Middle frontal gyrus (tissue), 1 donor: ENCODE measurements around the gene ZKSCAN4.

Experiments used
- DNase-seq: peaks from one replicate; pipeline ENCODE4 v3.0.0-alpha.2; 2015; ENCODE audit warnings: low spot score; ENCODE audit errors: extremely low spot score

Gene ZKSCAN4

GRCh38 chr6:28209753-28210535 lies 42.1 kb downstream of the ZKSCAN4 start:
- no peak for DNase-seq

DNA sequence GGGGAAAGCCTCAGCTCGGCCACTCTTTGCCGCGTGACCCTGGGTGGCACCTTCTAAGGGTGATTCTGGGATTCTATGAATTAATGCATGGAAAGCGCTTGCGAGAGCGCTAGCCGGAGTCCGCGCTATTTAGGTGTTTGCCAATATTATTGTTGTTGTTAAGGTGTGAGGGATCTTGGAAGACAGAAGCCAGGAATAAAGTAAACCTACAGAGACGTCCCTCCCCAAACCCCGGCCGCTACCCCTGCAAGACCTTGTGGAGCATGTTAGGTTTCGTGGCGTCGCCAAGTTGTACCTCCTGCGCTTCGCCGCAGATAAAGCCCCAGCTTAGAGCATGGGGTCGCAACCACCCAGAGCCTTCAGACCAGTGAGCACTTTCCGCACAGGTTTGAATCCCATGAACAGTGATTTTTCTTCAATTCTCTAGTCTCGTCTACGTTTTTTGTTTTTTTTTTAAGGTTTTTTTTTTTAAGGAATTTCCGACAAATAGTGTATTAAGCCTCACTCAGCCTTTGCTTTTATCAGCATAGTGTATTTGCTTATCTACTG lies 43.9 kb downstream of the ZKSCAN4 start:
- DNase-seq = no peak

- no peak for DNase-seq
Measured at GRCh38 chr6:28207510-28208110, 44.5 kb downstream of the ZKSCAN4 start.

DNA sequence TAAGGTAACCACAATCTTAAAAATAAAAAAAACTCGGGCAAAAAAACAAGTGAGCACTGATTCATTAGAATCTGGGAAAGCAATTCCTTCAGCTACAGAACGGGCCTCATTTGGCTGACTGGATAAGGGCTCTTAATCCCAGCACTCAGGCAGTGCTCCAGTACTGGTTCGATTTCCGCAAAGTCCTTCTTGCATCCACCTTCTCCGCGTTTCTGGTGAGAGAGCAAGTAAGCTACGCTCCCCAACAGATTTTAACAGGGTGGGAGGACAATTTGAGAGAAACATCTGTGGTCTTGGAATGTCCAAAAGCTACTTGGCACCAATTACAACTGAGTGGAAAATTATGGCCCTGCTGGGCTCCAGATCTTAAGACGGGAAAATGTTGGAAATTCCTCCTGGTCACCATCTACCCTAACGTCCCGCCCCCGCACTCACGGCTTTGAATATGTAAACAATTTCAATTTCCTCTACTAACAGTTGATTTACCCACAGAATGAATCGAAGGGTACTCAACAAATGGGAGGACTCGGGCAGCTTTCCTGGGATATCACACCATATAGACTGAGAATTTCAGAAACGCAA lies 45.0 kb downstream of the ZKSCAN4 start:
- no peak for DNase-seq

- DNase-seq = no peak
Measured at GRCh38 chr6:28206527-28206926, 45.5 kb downstream of the ZKSCAN4 start.

- no peak for DNase-seq
Measured at GRCh38 chr6:28205879-28206278, 46.2 kb downstream of the ZKSCAN4 start.

DNA sequence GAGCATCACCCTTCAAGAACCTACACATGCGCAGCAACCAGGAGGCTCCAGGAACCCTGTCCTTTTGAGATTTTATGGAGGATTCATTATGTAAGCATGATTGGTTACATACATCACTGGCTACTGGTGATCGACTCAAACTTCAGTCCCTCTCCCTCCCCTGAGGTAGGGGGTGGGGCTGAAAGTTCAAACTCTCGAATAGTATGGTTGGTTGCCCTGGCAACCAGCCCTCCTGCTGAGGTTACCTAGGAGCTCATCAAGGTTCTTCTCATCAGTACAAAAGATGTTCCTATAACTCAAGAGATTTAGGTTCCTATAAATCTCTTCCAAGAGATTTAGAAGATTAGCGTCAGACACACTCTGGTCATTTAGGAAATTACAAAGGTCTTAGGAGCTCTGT lies 48.9 kb downstream of the ZKSCAN4 start:
- no peak for DNase-seq

DNA sequence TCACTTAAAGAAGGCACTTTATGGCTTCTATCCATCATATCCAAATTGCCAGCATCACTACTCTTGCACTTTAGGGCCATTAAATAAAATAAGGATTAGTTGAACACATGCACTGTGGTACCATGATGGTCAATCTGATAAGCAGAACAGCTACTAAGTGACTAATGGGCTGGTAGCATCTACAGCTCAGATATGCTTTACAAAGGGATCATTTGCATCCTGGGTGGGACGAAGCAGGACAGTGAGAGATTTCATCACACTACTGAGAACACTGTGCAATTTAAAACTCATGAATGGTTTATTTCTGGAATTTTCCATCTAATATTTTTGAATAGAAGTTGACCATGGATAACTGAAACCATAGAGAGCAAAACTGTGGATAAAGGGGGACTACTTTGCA lies 52.0 kb downstream of the ZKSCAN4 start:
- no peak for DNase-seq
